Fibroblast of gingiva (primary cell): ENCODE data around the gene LACTB.
A peak's percentile ranks its signal among the peaks of the same experiment; 100 is the strongest.
"Not testable (repeated sequence)": the region's sequence is repeated elsewhere in the genome, so short reads cannot be mapped to it uniquely, and the experiment has no call there.

Experiments used
- DNase-seq: peaks from one replicate; pipeline ENCODE4 v3.0.0-alpha.2; 2011; ENCODE audit warnings: low read depth

Gene LACTB

GRCh38 chr15:63089260-63090043 lies 32.2 kb upstream of the LACTB start:
- peak; percentile 79 for DNase-seq

GRCh38 chr15:63090472-63090871 lies 31.2 kb upstream of the LACTB start:
- no peak for DNase-seq

GRCh38 chr15:63090887-63091286 lies 30.8 kb upstream of the LACTB start:
- no peak for DNase-seq

- DNase-seq, result no peak
Observed at GRCh38 chr15:63091679-63092446, 29.8 kb upstream of the LACTB start.

- DNase-seq, result peak; percentile 60
Observed at GRCh38 chr15:63093486-63094205, 28.0 kb upstream of the LACTB start.

GRCh38 chr15:63094495-63094931 lies 27.1 kb upstream of the LACTB start:
- peak; percentile 17 for DNase-seq

GRCh38 chr15:63096178-63096577 lies 25.5 kb upstream of the LACTB start:
- DNase-seq, result no peak

- DNase-seq, result not testable (repeated sequence)
Observed at GRCh38 chr15:63098901-63099300, 22.8 kb upstream of the LACTB start.

- DNase-seq, result not testable (repeated sequence)
Observed at GRCh38 chr15:63099581-63099980, 22.1 kb upstream of the LACTB start.

GRCh38 chr15:63103416-63103815 lies 18.2 kb upstream of the LACTB start:
- DNase-seq, result no peak

- DNase-seq, result peak; percentile 70
Observed at GRCh38 chr15:63104727-63105126, 16.9 kb upstream of the LACTB start.

GRCh38 chr15:63105354-63105753 lies 16.3 kb upstream of the LACTB start:
- not testable (repeated sequence) for DNase-seq

- DNase-seq, result peak; percentile 100
Observed at GRCh38 chr15:63107895-63108546, 13.6 kb upstream of the LACTB start.

GRCh38 chr15:63109498-63109897 lies 12.2 kb upstream of the LACTB start:
- DNase-seq, result no peak

GRCh38 chr15:63109920-63110319 lies 11.7 kb upstream of the LACTB start:
- DNase-seq, result no peak

- no peak for DNase-seq
Observed at GRCh38 chr15:63110428-63111026, 11.1 kb upstream of the LACTB start.

GRCh38 chr15:63111481-63111880 lies 10.2 kb upstream of the LACTB start:
- DNase-seq, result no peak

GRCh38 chr15:63112871-63113270 lies 8.8 kb upstream of the LACTB start:
- no peak for DNase-seq

- DNase-seq, result no peak
Observed at GRCh38 chr15:63114465-63114864, 7.2 kb upstream of the LACTB start.

- no peak for DNase-seq
Observed at GRCh38 chr15:63118854-63119253, 2.8 kb upstream of the LACTB start.

- peak; percentile 36 for DNase-seq
Observed at GRCh38 chr15:63122002-63122875, 578 bp downstream of the LACTB start.
